Measurements from ENCODE around the gene HOXC11.
A peak's percentile ranks its signal among the peaks of the same experiment; 100 is the strongest.

HOXC11 gene

GRCh38 chr12:53995002-53995377 lies 22.1 kb downstream of the HOXC11 start:
- no peak overlapping the region for H3K4me3 ChIP-seq (replicated peaks; ENCODE audit: insufficient read depth, low read length)

DNA sequence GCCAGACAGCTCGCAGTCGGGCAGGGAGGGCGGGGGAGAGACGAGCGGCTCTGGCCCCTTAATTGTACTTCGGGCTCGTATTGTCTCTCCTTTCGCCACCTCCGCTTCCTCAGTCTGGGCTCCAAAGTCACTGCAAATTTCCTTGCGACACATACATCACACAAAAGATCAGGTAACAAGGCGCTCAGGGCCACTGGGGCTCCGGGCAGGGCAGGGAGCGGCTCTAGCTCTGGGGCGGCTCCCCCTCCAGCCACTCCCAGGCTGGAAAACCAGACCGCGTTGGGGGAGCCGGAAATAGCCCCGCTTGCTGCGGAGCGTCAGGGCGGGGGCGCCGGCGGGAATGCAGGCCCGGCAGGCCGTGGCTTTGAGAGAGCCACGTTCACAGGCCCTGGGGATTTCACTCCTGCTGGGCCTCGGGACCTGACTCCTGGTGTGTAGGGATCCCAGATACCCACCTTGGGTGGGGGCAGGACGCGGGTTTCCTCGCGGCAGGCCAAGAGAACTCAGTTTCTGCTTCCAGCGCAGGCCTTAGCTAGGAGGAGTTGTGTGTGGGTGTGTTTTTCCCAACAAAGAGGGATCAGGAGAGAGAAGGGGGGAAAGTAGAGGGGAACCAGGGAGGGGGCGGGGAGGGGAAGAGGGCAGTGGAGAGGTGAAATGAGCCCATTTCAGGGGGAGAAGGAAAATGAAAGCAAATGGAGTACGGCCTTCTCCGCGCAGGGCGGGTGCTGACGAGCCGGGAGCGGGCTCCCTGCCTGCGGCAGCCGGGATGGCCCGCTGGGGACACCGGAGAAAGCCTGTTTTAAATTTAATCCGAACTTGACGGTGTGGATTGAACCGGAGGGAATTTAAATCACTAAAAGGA lies 22.7 kb downstream of the HOXC11 start:
- H3K27ac ChIP-seq (replicated peaks) = no peak overlapping the region
- DNase-seq (ENCODE audit: low read depth in 1 of 2, low spot score in 1 of 2) = peak in 1 of 2 experiments; percentile 58
- no peak overlapping the region for H3K4me3 ChIP-seq (replicated peaks; ENCODE audit: insufficient read depth, low read length)
- no peak for TF ChIP-seq POLR2AphosphoS5 (IDR thresholded peaks at IDR 0.05; ENCODE audit: low read depth)
- TF ChIP-seq CTCF (IDR thresholded peaks at IDR 0.05; ENCODE audit: insufficient read depth, low read length) = no peak
- no peak for TF ChIP-seq GABPA (IDR thresholded peaks at IDR 0.05; ENCODE audit: low read depth)
- TF ChIP-seq SPI1 (IDR thresholded peaks at IDR 0.05; ENCODE audit: borderline replicate concordance, low read depth) = no peak
- no peak for TF ChIP-seq REST (IDR thresholded peaks at IDR 0.05; ENCODE audit: insufficient replicate concordance, low read depth)
- H3K27me3 ChIP-seq (ENCODE audit: insufficient read depth, poor library complexity, severe bottlenecking) = peaks cover 97% of the 10 kb centered on the region

More at GRCh38 chr12:53995002-53995377, 22.1 kb downstream of the HOXC11 start:
- no peak for TF ChIP-seq POLR2AphosphoS5 (IDR thresholded peaks at IDR 0.05; ENCODE audit: low read depth)
- Histone ChIP-seq H3K27me3 (ENCODE audit: insufficient read depth, poor library complexity, severe bottlenecking) (peaks cover 97% of the 10 kb centered on the region), H3K27ac (replicated peaks) (no peak overlapping the region)
- DNase-seq (ENCODE audit: low read depth in 1 of 2, low spot score in 1 of 2) = no peak

DNA sequence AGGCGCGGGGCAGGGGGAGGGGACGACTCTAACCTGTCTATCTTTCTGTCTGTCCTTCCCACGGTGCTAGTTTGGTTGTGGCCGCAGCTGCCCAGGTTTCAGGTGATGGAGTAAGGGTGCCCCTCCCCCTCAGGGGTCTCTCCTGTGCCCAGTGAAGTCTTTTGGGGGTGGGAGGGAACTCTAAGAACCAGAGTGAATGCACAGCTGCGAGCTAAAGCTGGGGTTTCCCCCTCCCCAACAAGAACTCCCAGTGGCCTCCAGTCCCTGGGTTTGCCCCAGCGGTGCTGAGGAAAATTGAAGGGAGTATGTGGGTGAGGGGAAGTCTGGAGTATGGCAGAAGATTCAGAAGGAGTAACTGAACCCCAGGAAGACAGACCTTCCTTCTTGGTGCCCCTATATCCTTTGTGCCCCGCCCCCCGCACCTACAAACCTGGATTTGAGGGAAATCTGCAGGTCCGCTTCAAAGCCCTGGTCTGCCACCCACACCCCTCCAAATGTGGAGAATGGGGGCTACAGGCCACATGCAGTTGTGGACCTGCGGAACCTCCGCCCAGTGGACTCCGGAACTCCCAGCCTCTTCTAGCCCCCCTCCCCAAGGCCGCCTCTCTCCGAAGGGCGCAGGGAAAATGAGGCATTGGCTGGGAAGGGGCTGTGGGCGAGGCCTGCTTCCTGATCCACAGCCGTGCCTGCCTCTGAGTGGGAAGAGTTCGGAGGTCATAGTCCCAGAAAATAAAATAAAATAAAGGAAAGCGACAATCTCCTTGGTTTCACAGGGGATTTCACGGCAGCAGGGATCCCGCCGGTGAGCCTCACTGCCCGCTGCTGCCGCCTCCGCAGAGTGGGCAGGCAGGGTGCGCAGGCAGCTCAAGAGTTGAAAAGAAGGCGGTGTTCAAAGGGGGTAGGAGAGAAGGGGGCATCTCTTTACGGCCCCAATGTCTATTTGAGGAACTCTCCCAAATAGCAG lies 23.6 kb downstream of the HOXC11 start:
- Histone ChIP-seq H3K4me3 (replicated peaks; ENCODE audit: insufficient read depth, low read length) (no peak overlapping the region), H3K27me3 (ENCODE audit: insufficient read depth, poor library complexity, severe bottlenecking) (peaks cover 97% of the 10 kb centered on the region), H3K27ac (replicated peaks) (no peak overlapping the region)
- no peak for TF ChIP-seq CTCF (IDR thresholded peaks at IDR 0.05; ENCODE audit: insufficient read depth, low read length)
- TF ChIP-seq POLR2AphosphoS5 (IDR thresholded peaks at IDR 0.05; ENCODE audit: low read depth) = no peak
- no peak for TF ChIP-seq REST (IDR thresholded peaks at IDR 0.05; ENCODE audit: insufficient replicate concordance, low read depth)
- no peak for TF ChIP-seq SPI1 (IDR thresholded peaks at IDR 0.05; ENCODE audit: borderline replicate concordance, low read depth)
- TF ChIP-seq GABPA (IDR thresholded peaks at IDR 0.05; ENCODE audit: low read depth) = no peak
- DNase-seq (ENCODE audit: low read depth in 1 of 2, low spot score in 1 of 2) = no peak
